Esophagus muscularis mucosa (tissue), 4 donors: ENCODE measurements around the gene TMC4. TPM values are rescaled to one million over a fixed set of nuclear protein-coding genes. Genes with fewer than 3 reads are reported as not detected.
A peak's percentile ranks its signal among the peaks of the same experiment; 100 is the strongest.

ENCODE experiments used
- DNase-seq: peaks from one replicate; pipeline ENCODE4 v3.0.0-alpha.2; 2017; ENCODE audit errors: extremely low spot score
- H3K27ac ChIP-seq, 4 donors: fragments of 200-600 bp; sonication (generic); replicated peaks in 1 of 4; 1 replicate in 3 of 4; 2 replicates in 1 of 4; pipeline ENCODE4 v1.5.1; 2016 to 2019; ENCODE audit warnings: mild to moderate bottlenecking in 1 of 4
- H3K27me3 ChIP-seq, 4 donors: fragments of 200-600 bp; sonication (generic); one replicate each; pipeline versions ENCODE4 v1.5.1 to v1.6.0; 2016 to 2019
- H3K36me3 ChIP-seq, 4 donors: fragments of 200-600 bp; sonication (generic); one replicate each; pipeline ENCODE4 v1.5.1; 2016 to 2019
- H3K4me1 ChIP-seq, 4 donors: fragments of 200-600 bp; sonication (generic); one replicate each; pipeline ENCODE4 v1.5.1; 2016 to 2019
- H3K4me3 ChIP-seq, 4 donors: fragments of 200-600 bp; sonication (generic); 1 replicate in 2 of 4; 2 replicates in 2 of 4; pipeline ENCODE4 v1.5.1; 2016 to 2019; ENCODE audit warnings: mild to moderate bottlenecking in 4 of 4, moderate library complexity in 1 of 4
- H3K9me3 ChIP-seq, 4 donors: fragments of 200-600 bp; sonication (generic); 1 replicate in 3 of 4; 2 replicates in 1 of 4; pipeline ENCODE4 v1.5.1; 2016 to 2019
- EP300 ChIP-seq: sonication (generic); formaldehyde crosslinking; IDR thresholded peaks from one replicate; pipeline ENCODE4 v1.6.1; 2017; ENCODE audit warnings: antibody characterized with exemption
- POLR2A ChIP-seq: fragments of 450-650 bp; IDR thresholded peaks from one replicate; pipeline ENCODE4 v1.6.1; 2017; ENCODE audit warnings: antibody characterized with exemption, moderate library complexity, mild to moderate bottlenecking, low read depth
- POLR2AphosphoS5 ChIP-seq, 2 donors: sonication (generic); formaldehyde crosslinking; IDR thresholded peaks; one replicate each; pipeline ENCODE4 v1.6.1; 2017; ENCODE audit warnings: antibody characterized with exemption in 2 of 2
- WGBS: methylation state at CpG from one replicate; pipeline ENCODE4 v1.1.5; 2018; 5-methylcytosine and 5-hydroxymethylcytosine counted together
- intact Hi-C: fragments of 100-400 bp; cut with DNase I; formaldehyde crosslinking; loops from one replicate; pipeline ENCODE4 v1.15.1; 2023
- total RNA-seq, 4 donors: library from RNA; depleted of rRNA; stranded (reverse); fragments of >200 nt; gene quantifications; one replicate each; pipeline versions ENCODE4 v1.1.0 to v1.2.1, GENCODE V29; 2016
- TF ChIP-seq, protein P1 (sequence below), 3 experiments: fragments of 200-600 bp in 2 of 3; fragments of 450-650 bp in 1 of 3; sonication (generic) in 2 of 3; IDR thresholded peaks; one replicate each; pipeline ENCODE4 v1.5.1; 2017 to 2019; ENCODE audit warnings: antibody characterized with exemption in 3 of 3, mild to moderate bottlenecking in 2 of 3, moderate library complexity in 1 of 3

Gene TMC4
- total RNA-seq, 4 donors from 2014 or later = 0.26 to 0.98 (median 0.33) TPM; not detected in 1

DNA sequence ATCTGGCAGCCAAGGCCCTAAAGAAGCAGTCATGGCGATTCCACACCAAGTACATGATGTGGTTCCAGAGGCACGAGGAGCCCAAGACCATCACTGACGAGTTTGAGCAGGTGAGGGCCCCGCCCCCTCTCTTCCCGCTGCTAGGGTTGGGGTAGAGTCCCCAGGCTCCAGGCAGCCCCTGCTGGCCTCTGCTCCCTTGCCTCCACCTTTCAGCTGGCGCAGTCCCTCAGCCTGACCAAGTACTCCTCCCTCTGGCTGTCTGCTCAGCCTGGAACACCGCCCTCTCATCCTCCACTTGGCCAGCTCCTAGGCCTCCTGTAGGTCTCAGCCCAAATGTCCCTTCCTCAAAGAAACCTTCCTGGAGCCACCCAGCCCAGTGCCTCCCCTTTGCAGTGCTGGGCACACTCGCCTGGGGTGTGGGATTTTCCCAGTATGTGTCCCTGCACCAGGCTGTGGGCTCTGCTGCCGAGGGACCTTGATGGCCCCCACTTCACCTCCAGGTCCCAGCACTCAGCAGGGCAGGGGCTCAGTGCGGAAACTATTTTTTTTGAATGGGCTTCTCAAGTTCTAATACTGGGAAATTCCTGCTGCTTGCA is 19.1 kb downstream of the TMC4 start:
- Histone ChIP-seq H3K9me3 (no peaks in the 10 kb centered on the region), H3K27me3 (no peaks in the 10 kb centered on the region), H3K36me3 (peaks cover 86 to 96% (median 94%) of the 10 kb centered on the region in 4 donors), H3K4me3 (no peak overlapping the region), H3K27ac (peak overlapping the region in 3 of 4 donors; percentile 15 to 45 (median 25)), H3K4me1 (peaks cover 9 to 27% (median 23%) of the 10 kb centered on the region in 4 donors)
- no peak for DNase-seq
- intact Hi-C loops = no loop called here
- 70% methylated on average over 8 of the region's 10 CpGs for WGBS
- no peak for TF ChIP-seq POLR2A
- TF ChIP-seq, protein P1, sequence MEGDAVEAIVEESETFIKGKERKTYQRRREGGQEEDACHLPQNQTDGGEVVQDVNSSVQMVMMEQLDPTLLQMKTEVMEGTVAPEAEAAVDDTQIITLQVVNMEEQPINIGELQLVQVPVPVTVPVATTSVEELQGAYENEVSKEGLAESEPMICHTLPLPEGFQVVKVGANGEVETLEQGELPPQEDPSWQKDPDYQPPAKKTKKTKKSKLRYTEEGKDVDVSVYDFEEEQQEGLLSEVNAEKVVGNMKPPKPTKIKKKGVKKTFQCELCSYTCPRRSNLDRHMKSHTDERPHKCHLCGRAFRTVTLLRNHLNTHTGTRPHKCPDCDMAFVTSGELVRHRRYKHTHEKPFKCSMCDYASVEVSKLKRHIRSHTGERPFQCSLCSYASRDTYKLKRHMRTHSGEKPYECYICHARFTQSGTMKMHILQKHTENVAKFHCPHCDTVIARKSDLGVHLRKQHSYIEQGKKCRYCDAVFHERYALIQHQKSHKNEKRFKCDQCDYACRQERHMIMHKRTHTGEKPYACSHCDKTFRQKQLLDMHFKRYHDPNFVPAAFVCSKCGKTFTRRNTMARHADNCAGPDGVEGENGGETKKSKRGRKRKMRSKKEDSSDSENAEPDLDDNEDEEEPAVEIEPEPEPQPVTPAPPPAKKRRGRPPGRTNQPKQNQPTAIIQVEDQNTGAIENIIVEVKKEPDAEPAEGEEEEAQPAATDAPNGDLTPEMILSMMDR (IDR thresholded peaks at IDR 0.05) = no peak
- no peak for TF ChIP-seq EP300
- no peak for TF ChIP-seq POLR2AphosphoS5 (IDR thresholded peaks at IDR 0.05)

DNA sequence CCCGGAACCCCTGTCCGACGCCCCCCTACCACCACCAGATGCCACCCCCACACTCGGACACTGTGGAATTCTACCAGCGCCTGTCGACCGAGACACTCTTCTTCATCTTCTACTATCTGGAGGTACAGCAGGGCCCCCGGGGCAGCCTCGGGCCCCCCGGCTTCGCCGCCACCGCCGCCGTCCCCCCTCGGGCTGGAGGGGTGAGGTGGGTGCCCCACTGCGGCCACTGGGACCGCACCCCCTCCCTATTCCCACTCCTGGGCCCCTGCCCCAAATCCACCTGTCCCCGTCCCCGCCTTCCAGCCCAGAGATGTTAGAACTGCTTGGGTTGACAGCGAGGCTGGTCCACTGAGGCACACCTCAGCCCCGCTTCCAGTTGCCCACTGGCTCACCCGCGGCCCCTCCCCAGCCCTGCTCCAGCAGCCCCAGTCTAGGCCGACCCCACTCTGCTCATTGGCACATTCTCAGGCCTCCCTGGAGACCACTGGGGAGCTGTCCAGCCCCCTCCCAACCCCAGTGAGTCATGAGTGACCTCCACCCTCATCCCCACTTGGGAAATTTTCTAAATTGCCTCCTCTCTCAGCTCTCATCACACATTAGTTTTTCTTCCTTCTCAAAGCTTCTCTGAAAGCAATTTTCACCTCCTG is 20.0 kb downstream of the TMC4 start:
- WGBS = 83% methylated on average over 25 of the region's 25 CpGs
- no peak for TF ChIP-seq EP300
- TF ChIP-seq, protein P1 (IDR thresholded peaks at IDR 0.05) = no peak
- TF ChIP-seq POLR2A = no peak
- no peak for TF ChIP-seq POLR2AphosphoS5 (IDR thresholded peaks at IDR 0.05)
- no peaks in the 10 kb centered on the region for H3K27me3 ChIP-seq
- H3K9me3 ChIP-seq = no peaks in the 10 kb centered on the region
- intact Hi-C loops = no loop called here
- no peak overlapping the region for H3K4me3 ChIP-seq
- peaks cover 91 to 100% (median 100%) of the 10 kb centered on the region in 4 donors for H3K36me3 ChIP-seq
- peaks cover 5 to 26% (median 20%) of the 10 kb centered on the region in 4 donors for H3K4me1 ChIP-seq
- DNase-seq = no peak
- peak overlapping the region; percentile 25 to 52 (median 44) for H3K27ac ChIP-seq

DNA sequence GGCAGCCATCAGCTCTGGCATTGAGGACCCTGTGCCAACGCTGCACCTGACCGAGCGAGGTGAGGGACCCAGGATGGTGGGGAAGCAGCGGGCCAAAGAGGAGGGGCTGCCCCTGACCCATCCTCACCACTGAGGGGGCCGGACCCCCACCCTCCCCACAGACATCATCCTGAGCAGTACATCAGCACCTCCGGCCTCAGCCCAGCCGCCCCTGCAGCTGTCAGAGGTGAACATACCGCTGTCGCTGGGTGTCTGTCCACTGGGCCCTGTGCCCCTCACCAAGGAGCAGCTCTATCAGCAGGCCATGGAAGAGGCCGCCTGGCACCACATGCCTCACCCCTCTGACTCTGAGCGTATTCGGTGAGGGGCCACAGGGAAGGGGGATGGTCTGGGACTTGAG is 20.7 kb downstream of the TMC4 start:
- TF ChIP-seq, protein P1 (IDR thresholded peaks at IDR 0.05) = no peak
- TF ChIP-seq POLR2AphosphoS5 (IDR thresholded peaks at IDR 0.05) (peak in 1 of 2 donors; percentile 27), EP300 (no peak)
- Histone ChIP-seq H3K27me3 (no peaks in the 10 kb centered on the region), H3K27ac (no peak overlapping the region), H3K9me3 (no peaks in the 10 kb centered on the region), H3K36me3 (peaks cover 93 to 100% (median 100%) of the 10 kb centered on the region in 4 donors), H3K4me1 (peaks cover 7 to 27% (median 22%) of the 10 kb centered on the region in 4 donors), H3K4me3 (no peak overlapping the region)
- 92% methylated on average over 7 of the region's 12 CpGs for WGBS
- DNase-seq = no peak
- intact Hi-C loops = no loop called here

DNA sequence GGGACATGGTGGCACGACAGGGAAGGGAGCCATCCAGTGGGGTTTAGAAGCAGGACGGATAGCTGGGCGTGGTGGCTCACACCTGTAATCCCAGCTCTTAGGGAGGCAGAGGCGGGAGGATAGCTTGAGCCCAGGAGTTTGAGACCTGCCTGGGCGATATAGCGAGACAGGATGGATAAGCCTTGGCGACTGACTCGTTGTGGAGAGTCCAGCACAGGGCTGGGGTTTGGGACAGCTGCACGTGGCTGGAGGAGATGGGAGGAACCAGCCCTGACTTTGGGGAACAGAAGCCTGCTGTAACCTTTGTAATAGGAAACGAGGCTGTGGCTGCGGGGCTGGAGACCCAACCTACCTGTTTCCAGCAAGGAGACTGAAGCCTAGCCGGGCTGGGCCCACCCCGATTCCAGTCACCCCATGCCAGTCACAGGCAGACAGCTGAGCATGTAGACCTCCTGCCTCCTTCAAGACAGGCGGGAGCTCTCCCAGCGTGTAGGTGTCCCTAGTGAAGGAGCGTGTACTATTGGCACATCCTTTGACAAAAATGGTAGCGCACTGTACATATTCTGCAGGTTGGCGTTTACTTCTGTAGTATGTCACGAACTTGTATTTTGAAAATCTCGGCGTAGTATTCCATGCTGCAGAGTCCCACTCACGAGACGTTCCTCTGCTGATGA is 21.5 kb downstream of the TMC4 start:
- no peak overlapping the region for H3K27ac ChIP-seq
- H3K36me3 ChIP-seq = peaks cover 93 to 100% (median 100%) of the 10 kb centered on the region in 4 donors
- intact Hi-C loops = no loop called here
- peaks cover 11 to 35% (median 29%) of the 10 kb centered on the region in 4 donors for H3K4me1 ChIP-seq
- no peaks in the 10 kb centered on the region for H3K27me3 ChIP-seq
- no peak overlapping the region for H3K4me3 ChIP-seq
- H3K9me3 ChIP-seq = no peaks in the 10 kb centered on the region
- TF ChIP-seq EP300 = no peak
- TF ChIP-seq, protein P1 (IDR thresholded peaks at IDR 0.05) = no peak
- no peak for TF ChIP-seq POLR2A
- DNase-seq = no peak
- 86% methylated on average over 21 of the region's 23 CpGs for WGBS
